ENCODE results near the gene CHKA.
A peak's percentile ranks its signal among the peaks of the same experiment; 100 is the strongest.

CHKA gene

GRCh38 chr11:68038718-68039525 lies 82.3 kb downstream of the CHKA start, which contains the start of gene TCIRG1:
Gene TCIRG1, plus strand, starts transcription at chr11:68039025. Its CDS starts 2,247 bp downstream, at chr11:68041272.
- H3K27ac ChIP-seq = peak within 1 kb of the TSS; percentile 41 to 96 (median 87)
- H3K4me3 ChIP-seq = peak within 1 kb of the TSS; percentile 44 to 81 (median 66)

- peak overlapping the region in 20 of 21 experiments; percentile 66 to 96 (median 87) for H3K27ac ChIP-seq
- peak overlapping the region; percentile 44 to 81 (median 66) for H3K4me3 ChIP-seq
Observed at GRCh38 chr11:68038226-68038717, 82.9 kb downstream of the CHKA start.

- peak overlapping the region in 1 of 7 experiments; percentile 81 for H3K4me3 ChIP-seq
- peak overlapping the region in 20 of 21 experiments; percentile 31 to 96 (median 87) for H3K27ac ChIP-seq
Observed at GRCh38 chr11:68037411-68038225, 83.6 kb downstream of the CHKA start.

GRCh38 chr11:68036717-68037239 lies 84.4 kb downstream of the CHKA start:
- no peak overlapping the region for H3K4me3 ChIP-seq
- H3K27ac ChIP-seq = peak overlapping the region; percentile 31 to 96 (median 83)

- Histone ChIP-seq H3K4me3 (no peak overlapping the region), H3K27ac (peak overlapping the region in 20 of 21 experiments; percentile 57 to 96 (median 84))
Observed at GRCh38 chr11:68036141-68036716, 85.0 kb downstream of the CHKA start.

GRCh38 chr11:68035266-68035876 lies 85.8 kb downstream of the CHKA start:
- no peak overlapping the region for H3K4me3 ChIP-seq
- peak overlapping the region in 3 of 21 experiments; percentile 3 to 17 (median 14) for H3K27ac ChIP-seq

GRCh38 chr11:68033708-68034045 lies 87.5 kb downstream of the CHKA start:
- H3K4me3 ChIP-seq = no peak overlapping the region
- H3K27ac ChIP-seq = peak overlapping the region in 1 of 21 experiments; percentile 7

- no peak overlapping the region for H3K4me3 ChIP-seq
- peak overlapping the region in 2 of 21 experiments; percentile 7 to 43 for H3K27ac ChIP-seq
Observed at GRCh38 chr11:68032997-68033707, 88.0 kb downstream of the CHKA start.

GRCh38 chr11:68032003-68032402 lies 89.2 kb downstream of the CHKA start:
- no peak overlapping the region for H3K4me3 ChIP-seq
- peak overlapping the region in 3 of 21 experiments; percentile 36 to 91 (median 87) for H3K27ac ChIP-seq

- Histone ChIP-seq H3K4me3 (peak overlapping the region; percentile 65 to 94 (median 74)), H3K27ac (peak overlapping the region in 20 of 21 experiments; percentile 45 to 93 (median 86))
Observed at GRCh38 chr11:68031144-68031464, 90.1 kb downstream of the CHKA start.

- peak within 1 kb of the TSS in 20 of 21 experiments; percentile 51 to 93 (median 86) for H3K27ac ChIP-seq
- H3K4me3 ChIP-seq = peak within 1 kb of the TSS; percentile 65 to 94 (median 74)
Observed at GRCh38 chr11:68030318-68031143, 90.7 kb downstream of the CHKA start, which contains the start of gene NDUFS8. Gene NDUFS8, plus strand, starts transcription at chr11:68030681. Its CDS starts 1,471 bp downstream, at chr11:68032152.

GRCh38 chr11:68028802-68029545 lies 92.2 kb downstream of the CHKA start:
- H3K27ac ChIP-seq = peak overlapping the region in 17 of 21 experiments; percentile 0 to 93 (median 70)
- peak overlapping the region in 2 of 7 experiments; percentile 73 to 91 for H3K4me3 ChIP-seq

GRCh38 chr11:68027667-68028066 lies 93.5 kb downstream of the CHKA start:
- no peak overlapping the region for H3K4me3 ChIP-seq
- peak overlapping the region in 4 of 21 experiments; percentile 9 to 85 (median 52) for H3K27ac ChIP-seq

- Histone ChIP-seq H3K4me3 (no peak overlapping the region), H3K27ac (no peak overlapping the region)
Observed at GRCh38 chr11:68026391-68027105, 94.6 kb downstream of the CHKA start.

GRCh38 chr11:68025047-68025446 lies 96.1 kb downstream of the CHKA start:
- Histone ChIP-seq H3K4me3 (no peak overlapping the region), H3K27ac (no peak overlapping the region)

- Histone ChIP-seq H3K4me3 (no peak overlapping the region), H3K27ac (no peak overlapping the region)
Observed at GRCh38 chr11:68024508-68024907, 96.7 kb downstream of the CHKA start.

All from skin epidermis (tissue), 12 donors.